HG03558 (cell line): ENCODE results near the gene ZDHHC14.
"Not testable (repeated sequence)": the region's sequence is repeated elsewhere in the genome, so short reads cannot be mapped to it uniquely, and the experiment has no call there.

Experiments
- ATAC-seq: cut with Tn5 transposase; IDR thresholded peaks from one replicate; pipeline ENCODE4 v1.9.1; 2021; ENCODE audit warnings: moderate number of reproducible peaks; ENCODE audit not compliant: unreplicated experiment; ENCODE audit errors: extremely low read depth

ZDHHC14 gene

GRCh38 chr6:157584036-157584435 lies 203.0 kb downstream of the ZDHHC14 start:
- ATAC-seq, result no peak

GRCh38 chr6:157585274-157586087 lies 204.5 kb downstream of the ZDHHC14 start:
- ATAC-seq, result no peak

- no peak for ATAC-seq
These were observed 205.1 kb downstream of the ZDHHC14 start for GRCh38 chr6:157586088-157586414.

GRCh38 chr6:157586476-157587126 lies 205.6 kb downstream of the ZDHHC14 start:
- ATAC-seq, result no peak

DNA sequence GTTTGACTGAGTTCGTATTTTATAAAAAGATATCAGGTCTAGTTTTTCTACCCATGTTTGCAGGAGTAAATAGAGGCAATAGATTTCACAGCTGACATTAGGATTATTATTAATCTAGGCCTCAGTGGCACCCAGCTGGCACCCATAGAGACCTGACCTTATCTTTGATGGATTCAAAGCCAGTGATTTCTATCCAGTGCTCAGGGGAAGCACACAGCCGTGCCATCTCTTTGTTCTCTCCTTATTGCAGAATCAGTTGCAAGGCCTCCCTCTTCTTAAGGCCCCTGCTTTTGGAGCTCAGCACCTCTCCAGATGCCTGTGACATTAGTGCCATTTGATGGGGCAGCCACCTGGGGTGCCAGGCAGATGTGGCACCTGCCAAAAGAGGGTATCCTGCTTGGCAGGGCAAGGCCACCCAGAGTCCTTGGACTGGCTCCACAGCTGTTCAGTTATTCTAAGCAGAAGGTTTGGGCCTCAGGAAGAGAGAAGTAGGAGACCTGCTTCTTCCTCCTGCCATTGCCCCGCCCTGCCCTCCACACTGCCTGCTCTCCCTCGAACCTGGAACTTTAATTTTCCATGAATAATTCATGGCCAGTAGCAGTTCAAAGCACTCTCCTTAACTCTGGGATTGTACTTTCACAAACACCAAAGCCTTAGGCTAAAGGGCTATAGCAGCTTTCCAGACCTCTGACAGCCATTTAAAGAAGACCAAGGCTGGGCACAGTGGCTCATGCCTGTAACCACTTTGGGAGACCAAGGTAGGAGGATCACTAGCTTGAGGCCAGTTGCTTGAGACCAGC lies 206.3 kb downstream of the ZDHHC14 start:
- no peak for ATAC-seq

DNA sequence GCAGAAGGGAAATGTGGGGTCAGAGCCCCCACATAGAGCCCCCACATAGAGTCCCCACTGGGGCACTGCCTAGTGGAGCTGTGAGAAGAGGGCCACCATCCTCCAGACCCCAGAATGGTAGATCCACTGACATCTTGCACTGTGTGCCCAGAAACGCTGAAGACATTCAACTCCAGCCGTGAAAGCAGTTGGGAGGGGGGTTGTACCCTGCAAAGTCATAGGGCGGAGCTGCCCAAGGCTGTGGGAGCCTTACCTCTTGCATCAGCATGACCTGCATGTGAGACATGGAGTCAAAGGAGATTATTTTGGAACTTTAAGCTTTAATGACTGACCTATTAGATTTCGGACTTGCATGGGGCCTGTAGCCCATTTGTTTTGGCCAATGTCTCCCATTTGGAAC lies 209.7 kb downstream of the ZDHHC14 start:
- not testable (repeated sequence) for ATAC-seq

DNA sequence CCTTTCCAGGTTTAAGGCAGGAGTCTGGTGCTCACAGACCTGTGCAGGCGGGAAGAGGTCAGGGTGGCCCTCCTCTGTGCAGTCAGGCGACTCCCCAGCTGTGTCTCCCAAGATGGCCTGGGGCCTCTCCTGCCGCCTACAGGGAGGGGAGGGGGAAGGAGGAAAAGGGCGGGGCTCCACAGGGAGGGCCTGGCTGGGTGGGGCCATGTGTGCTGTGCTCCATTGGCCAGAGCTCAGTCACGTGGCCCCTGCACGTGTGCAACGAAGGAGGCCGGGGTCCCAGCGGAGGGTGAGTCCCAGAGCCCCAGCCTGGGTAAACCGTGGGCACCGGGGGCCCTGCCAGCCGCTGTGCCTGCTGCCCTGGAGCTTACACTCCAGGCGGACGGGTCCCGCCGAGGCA lies 211.6 kb downstream of the ZDHHC14 start:
- no peak for ATAC-seq

- ATAC-seq, result no peak
These were observed 212.0 kb downstream of the ZDHHC14 start for GRCh38 chr6:157592980-157593379.

DNA sequence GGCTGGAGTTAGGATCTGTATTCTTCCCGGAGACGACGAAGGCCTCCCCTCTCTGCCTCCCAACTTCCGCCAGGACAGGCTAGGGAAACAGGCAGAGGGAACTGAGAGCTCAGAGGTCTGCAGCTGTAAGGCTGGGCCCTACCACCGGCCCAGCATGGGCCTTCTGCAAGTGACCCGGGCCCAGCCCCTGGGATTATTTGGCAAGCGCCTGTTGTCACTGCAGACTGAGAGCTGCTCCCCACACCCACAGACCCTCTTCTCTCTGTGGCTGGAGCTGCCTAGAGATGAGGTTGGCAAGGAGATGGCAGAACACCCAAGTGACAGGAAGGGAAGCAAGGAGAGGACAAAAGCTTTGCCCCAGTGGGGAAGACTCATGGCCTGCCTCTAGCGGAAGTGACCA lies 212.6 kb downstream of the ZDHHC14 start:
- ATAC-seq, result no peak

- no peak for ATAC-seq
These were observed 213.3 kb downstream of the ZDHHC14 start for GRCh38 chr6:157594292-157594691.

DNA sequence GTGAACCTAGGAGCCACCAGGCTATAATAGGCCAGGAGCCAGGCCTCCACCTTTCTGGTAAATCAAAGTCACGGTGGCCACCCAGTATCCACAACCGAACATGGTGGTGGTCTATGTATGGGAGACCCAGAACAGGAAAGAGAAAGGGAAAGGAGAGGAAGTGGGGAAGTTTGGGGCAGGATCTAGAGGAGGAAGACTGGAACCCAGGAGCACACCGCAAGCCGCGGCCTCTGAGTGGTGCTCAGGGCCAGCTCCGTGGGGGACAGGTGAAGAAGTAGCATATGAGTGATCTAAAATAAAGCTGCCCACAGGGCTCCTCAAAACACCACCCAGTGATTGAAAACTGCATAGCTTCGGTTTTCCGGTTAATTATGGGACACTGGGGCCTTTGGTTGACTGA lies 214.8 kb downstream of the ZDHHC14 start:
- no peak for ATAC-seq

DNA sequence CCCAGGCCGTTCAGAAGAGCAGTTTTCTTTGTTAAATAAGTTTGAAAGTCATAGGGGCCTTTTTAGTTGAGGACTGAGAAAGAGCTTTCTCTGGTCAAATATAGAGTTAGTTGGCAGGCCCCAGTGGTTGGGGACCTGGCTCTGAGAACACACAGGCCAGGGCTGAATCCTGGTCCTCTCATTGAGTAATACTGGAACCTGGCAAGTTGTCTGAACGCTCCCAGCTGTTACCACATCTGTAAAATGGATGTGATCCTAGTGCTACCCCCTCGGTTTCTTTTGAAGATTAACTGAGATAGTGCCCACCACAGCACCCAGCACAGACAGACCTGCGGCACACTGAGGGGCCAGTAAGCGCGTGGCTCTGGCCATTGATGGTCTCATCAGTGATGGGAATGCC lies 215.5 kb downstream of the ZDHHC14 start:
- no peak for ATAC-seq

- ATAC-seq, result no peak
These were observed 215.9 kb downstream of the ZDHHC14 start for GRCh38 chr6:157596886-157597285.

DNA sequence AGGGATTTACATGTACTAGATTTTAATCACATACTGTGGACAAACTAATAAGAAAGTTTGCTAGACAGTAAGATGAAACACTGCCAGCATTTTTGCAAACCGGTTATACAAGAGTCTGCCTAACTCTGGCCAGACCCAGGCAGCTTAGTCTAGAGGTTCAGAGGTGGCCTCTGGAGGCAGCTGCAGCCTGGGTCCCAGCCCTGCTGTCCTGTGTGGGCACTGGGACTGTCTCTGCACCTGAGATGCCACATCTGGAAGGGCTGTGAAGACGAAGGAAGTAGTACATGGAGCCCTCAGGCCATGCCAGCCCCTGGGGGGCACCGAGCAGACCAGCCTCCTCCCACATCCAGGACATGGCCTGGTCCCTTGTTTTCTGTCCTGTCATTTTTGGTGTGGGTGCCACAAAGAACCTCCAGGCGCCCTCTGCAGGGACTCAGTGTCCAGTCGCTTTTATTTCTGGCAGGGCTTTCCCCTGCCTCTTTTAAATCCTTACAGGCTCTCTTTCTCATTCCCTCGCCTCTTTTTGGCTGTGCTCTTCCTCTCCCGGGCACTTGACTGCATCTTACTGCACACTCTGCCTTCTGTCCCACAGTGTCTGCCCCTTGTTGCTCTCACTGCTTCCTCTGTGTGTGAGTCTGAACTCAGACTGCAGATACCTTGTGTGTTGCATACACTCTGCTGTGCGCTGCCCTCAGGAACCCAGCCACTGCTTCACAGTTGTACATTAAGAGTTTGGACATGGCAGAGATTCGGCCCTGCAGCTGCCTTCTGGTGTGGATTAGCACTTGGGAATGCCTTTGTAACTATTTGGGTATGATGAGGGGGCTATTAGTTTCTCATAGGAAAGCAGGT lies 216.7 kb downstream of the ZDHHC14 start:
- no peak for ATAC-seq

GRCh38 chr6:157599191-157599590 lies 218.2 kb downstream of the ZDHHC14 start:
- ATAC-seq, result no peak

DNA sequence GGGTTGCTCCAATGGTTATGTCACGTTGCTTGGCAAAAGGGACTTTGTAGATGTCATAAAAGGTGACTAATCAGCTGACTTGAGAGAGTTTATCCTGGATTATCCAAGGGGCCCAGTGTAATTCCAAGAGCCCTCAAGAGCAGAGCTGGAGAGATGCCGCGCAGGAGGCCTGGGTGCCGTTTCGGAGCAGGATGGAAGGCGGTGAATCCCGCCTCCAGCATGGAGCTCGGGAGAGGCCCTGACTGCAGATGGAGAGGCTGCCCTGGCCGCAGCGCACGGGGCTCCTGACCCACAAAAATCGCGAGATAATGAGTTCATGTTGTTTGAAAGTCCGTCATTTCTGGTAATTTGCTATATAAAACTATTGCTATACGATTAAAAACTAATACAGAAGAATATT lies 219.8 kb downstream of the ZDHHC14 start:
- no peak for ATAC-seq

DNA sequence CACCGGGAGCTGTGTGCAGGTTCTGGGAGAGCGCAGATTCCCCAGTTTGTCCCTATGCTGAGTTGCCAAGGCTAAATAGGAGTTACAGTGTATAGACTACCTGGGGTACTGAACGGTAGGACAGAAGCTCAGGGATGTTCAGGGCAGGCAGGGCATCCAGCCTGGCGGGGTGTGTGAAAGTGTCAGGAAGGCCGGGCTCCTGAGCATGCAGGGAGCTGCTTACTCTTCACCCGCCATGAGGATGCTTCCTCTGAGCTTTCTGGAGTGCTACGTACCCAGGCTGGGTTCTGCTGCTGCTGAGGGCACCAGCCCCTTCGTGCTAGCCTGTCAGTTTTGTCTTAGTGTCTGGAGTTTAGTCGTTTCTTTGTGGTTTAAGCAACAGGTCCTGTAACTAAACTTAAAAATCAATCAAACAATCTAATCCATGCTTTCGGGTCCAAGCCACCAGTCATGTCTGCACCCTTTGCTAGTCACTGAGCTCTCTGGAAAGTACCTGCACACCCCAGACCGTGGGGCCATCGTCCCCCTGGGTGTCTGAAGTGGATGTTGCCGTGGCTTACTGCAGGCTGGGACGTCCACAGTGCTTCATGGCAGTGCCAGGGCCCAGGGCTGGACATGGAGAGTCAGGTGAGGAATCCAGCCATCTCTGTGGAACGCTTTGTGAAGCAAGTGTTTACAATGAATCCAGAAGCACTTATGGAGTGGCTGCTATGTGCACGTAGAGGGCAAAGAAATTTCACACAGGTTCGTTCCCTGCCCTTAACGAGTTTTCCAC lies 221.7 kb downstream of the ZDHHC14 start:
- ATAC-seq, result no peak

DNA sequence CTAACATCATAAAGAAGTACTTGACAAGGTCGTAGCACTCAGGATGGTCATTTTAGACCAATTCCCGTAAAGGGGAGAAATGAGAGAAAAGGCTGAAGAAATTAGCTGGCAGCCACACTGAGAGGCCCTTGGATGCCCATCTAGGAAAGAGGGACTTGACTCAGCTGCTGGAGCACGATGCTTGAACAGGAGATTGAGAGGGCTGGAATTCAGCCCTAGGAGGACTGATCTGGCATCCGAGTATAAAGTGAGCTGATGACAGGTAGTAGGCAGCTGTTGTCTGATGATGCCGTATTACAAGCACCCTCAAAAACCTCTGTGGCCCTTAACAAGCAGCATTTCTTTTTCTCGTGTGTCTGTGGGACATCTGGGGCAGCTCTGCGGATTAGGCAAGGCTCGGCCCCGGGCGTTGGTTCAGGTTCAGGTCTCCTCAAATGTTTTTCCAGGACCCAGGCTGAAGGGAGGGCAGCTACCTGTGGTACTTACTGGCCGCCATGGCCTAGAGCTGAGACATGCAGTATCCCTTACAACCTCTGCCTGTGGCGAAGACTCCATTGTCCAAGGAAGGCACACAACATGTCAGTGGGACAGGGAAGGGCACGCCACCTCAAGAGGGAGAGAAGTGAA lies 222.4 kb downstream of the ZDHHC14 start:
- no peak for ATAC-seq

- no peak for ATAC-seq
These were observed 223.0 kb downstream of the ZDHHC14 start for GRCh38 chr6:157603971-157604370.
